Stimulated activated CD4-positive, alpha-beta T cell treated with anti-CD3 and anti-CD28 coated beads, Interleukin-1b, Interleukin-23, amount 100 ng/mL, for 4 hours (primary cell): ENCODE data around the gene HLA-DMA.
A peak's percentile ranks its signal among the peaks of the same experiment; 100 is the strongest.

ENCODE experiments used
- DNase-seq, 2 donors: peaks; one replicate each; pipeline ENCODE4 v3.0.0-alpha.2; 2020; ENCODE audit warnings: low read depth in 2 of 2

Gene HLA-DMA

DNA sequence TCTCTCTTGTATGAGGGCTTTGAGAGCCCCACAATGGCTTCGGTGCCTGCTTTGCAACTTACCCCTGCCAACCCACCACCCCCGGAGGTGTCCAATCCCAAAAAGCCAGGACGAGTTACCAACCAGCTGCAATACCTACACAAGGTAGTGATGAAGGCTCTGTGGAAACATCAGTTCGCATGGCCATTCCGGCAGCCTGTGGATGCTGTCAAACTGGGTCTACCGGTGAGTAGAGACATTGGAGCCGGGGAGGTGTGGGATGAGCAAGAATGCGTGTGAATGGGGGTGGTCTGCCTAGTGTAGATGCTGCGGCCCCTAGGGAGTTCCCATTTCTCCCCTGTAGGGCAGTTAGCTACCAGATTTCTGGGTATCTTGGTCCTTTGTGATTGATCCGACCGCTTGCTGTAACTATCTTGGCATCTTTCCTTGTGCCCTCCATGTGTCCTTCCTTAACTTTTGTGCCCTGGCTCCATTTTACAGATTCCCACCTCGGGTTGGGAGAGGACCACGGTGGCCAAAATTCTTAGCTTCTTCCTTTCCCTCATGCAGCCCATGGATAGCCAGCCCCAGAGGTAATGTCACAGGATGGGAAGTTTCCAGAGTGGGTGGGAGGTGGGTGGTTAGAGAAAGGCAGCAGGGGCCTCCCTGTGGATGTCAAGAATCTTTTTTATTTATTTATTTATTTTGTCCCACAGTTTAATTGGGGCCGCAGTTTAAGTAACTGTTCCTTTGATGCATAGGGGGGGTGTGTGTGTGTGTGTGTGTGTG lies 21.8 kb upstream of the HLA-DMA start:
- no peak for DNase-seq

DNA sequence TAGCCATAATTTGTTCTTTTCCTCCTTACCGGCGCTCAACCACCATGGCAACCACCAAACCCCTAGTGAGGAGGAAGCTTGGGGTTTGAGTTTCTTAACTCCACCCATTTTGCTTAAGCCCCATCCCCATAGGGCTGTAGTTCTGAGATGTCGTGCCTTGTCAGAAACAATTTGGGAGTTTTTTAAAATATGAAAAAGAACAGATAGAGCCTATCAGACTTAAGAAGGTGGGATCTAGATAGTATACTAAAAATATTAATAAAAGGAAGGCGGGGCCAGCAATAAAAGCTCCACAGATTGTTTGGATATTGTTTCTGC lies 21.1 kb upstream of the HLA-DMA start:
- no peak for DNase-seq

GRCh38 chr6:32973144-32974015 lies 20.5 kb upstream of the HLA-DMA start:
- peak; percentile 40 to 45 for DNase-seq

DNA sequence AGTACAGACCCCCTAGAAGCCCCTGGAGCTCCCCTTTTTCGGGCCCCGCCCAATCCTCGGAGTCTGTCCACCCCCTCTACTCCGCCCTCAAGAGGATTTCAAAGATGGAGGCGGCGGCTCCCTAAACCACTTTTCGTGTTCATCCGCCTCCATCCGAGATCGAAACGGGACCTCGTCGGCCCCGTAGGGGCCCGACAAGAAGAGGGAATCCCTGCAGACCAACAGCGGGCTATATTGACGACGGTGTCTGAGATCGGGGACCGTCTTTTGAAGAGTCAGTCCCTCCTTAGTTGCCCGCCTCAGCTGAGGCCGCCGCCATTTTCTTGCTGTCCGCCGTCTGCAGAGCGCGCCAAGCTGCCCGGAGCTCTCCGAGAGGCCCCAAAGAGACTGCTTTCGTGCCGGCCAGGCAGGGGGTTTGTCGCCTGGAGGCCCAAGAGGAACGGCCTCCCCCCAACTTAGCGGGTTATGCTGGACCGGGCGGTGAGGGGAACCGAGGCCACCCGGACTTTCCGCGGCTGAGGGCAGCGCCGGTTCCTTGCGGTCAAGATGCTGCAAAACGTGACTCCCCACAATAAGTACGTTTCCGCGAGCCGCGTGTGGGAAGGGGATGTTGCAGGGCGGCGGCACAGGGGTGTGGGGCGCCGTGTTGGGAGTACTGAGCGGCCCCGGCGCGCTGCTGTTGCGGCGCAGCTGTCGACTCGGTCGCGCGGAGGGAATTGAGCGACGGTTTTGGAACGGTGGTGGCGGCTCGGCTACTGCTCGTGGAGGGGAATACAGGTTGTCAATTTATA lies 19.7 kb upstream of the HLA-DMA start:
- peak; percentile 36 to 37 for DNase-seq

DNA sequence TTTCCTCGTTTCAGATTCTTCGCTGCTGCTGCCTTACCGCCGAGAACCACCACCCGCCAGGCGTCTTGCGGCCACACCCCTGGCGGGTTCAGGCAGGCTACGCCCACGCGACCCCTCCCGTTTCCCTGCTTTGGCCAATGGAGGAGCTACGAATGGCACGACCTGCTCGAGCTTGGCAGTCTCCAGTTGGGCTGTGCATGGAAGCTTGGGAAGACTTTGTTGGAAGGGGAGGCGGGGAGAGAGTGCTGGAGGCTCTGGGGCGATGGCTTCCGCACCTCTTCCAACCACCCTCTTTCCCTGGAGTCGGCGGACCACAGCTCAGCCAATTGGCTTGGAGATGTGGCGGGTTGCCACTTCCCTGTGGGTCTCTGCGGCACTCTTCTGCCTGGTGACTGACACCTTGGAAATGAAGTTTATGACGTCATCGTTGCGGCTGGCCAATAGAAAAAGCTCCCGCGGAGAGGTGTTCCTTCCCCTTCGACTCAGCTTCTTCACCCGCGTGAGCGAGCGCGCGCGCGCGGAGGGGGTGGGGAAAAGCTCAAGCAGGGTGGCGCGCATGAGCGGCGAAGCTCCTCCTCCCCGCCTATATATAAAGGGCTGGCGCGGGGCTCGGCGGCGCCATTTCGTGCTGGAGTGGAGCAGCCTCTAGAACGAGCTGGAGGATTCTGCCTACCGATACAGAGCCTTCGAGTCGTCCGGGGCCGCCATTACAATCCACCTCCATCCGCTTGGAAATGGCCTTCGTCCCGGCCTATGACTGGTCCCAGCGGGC lies 18.9 kb upstream of the HLA-DMA start:
- peak; percentile 98 to 100 for DNase-seq

GRCh38 chr6:32971242-32971580 lies 18.3 kb upstream of the HLA-DMA start:
- DNase-seq, result no peak

DNA sequence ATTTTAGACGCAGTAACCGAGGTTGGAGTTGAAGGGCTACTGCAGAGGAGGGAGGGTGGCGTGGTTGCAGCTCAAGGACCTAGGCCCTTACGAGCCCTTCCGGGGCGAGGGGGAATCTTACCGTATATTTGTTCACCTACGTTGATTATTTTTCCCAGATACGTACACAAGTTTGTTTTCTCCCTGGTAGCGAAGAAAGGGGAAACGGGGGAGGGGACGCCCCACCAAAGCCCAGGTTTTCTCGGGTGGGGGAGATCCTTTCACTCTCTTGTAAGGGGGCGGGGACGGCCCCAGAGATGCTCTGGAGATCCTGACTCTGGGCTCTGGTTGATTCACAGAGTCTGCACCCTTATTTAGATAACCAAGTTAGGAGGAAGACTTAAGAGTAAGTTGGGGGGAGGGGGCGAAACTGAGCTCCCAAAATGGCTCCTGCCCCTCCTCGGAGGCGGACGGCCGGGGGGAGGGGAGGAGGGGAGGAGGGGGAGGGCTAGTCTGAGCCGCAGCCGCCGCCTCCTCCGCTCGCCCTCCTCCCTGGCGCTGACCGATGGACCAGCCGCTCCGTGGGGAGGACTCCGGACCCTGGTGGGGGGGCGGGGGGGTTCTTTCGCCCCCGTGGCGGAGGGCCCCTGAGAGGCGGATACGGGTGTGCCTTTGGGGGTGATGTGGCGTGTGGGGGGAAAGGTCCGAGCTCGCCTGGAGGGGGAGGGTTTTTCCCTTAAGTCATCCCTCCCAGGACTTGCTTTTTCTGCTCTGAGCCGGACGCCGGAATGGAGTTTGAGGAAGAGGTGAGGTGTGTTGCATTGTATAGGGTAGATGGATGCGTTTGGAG lies 17.7 kb upstream of the HLA-DMA start:
- DNase-seq, result peak; percentile 70 to 75

- peak; percentile 45 to 59 for DNase-seq
Measured at GRCh38 chr6:32969685-32970412, 17.0 kb upstream of the HLA-DMA start.

GRCh38 chr6:32968867-32969684 lies 16.2 kb upstream of the HLA-DMA start:
- peak in 1 of 2 donors; percentile 69 for DNase-seq

GRCh38 chr6:32968093-32968866 lies 15.4 kb upstream of the HLA-DMA start, which contains the start of gene BRD2:
Gene BRD2 (plus strand): TSS chr6:32968594. CDS start chr6:32972899, 4,305 bp downstream.
- peak; percentile 92 to 96 for DNase-seq

DNA sequence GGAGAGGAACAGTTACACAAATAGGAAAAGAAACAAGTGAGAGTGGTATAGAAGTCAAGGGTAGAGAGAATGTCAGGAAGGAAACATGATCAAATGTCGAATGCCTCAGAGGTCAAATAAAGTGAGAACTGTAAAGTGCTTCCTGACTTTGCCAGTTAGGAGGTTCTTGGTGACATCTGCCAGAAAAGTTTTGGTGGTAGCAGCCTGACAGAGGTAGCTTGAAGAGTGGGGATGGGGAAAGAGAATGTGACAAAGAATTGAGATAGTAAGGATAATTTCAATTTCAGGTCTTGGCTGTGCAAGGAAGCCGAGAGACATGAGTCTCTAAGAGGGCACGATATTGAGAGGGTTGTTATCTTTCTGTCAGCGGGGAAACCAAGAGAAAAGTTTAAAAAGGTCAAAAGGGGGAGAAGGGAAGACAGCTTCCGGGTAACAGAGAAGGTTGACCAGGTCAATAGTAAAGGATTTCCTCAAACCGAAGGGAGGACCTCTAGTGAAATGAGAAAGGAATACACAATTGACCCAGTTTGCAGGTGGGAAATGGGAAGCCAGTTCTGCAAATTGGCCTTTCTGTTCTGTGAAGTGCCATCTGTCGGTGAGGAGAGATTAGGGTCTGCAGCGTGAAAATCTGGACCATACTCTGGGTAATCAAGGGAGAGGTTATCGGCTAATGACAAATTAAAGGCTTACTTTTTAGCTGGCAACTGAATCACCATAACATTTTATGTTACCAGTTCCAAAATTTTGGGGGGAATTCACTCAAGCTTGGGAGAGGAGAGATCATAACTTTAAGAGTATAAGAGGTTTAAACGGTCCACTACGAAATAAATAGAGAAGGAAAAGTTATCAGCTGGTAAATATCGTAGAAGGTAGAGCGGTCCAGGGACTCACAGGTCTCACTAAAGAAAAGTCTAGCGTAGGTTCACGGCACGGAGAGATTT lies 14.5 kb upstream of the HLA-DMA start:
- no peak for DNase-seq

- DNase-seq, result no peak
Measured at GRCh38 chr6:32964776-32965175, 11.9 kb upstream of the HLA-DMA start.

GRCh38 chr6:32963866-32964265 lies 11.0 kb upstream of the HLA-DMA start:
- DNase-seq, result no peak

DNA sequence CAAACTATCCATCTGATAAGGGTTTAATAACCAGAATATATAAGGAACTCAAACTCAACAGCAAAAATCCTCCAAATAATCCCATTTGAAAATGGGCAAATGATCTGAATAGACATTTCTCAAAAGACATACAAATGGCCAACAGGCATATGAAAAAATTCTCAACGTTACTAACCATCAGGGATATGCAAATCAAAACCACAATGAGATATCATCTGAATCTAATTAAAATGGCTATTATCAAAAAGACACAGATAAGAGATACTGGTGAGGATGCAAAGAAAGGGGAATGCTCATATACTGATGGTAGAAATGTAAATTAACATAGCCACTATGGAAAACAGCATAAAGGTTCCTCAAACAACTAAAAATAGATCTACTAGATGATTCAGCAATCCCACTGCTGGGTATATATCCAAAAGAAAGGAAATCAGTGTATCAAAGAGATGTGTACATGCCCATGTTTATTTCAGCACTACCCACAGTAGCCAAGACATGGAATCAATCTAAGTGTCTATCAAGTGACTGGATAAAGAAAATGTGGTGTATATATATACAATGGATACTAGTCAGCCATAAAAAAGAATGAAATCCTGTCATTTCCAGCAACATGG lies 9.4 kb upstream of the HLA-DMA start:
- no peak for DNase-seq

DNA sequence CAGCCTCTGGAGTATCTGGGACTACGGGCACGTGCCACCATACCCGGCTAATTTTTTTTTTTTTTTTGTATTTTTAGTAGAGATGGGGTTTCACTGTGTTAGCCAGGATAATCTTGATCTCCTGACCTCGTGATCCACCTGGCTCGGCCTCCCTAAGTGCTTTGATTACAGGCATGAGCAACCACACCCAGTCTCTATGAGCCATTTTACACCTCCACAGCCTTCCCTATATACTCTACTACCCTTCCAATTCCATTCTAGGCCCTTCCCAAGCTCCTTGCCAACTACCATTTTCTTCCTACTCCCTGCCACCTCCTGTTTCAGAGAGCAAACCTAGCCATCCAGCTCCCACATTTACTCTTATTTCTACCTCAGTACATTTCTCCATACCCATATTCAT lies 7.7 kb upstream of the HLA-DMA start:
- DNase-seq, result no peak

GRCh38 chr6:32956176-32956575 lies 3.3 kb upstream of the HLA-DMA start:
- DNase-seq, result no peak
